HEK293T (cell line): ENCODE measurements around the gene LMX1B.

Experiments
- ARNT ChIP-seq: fragments of 450-650 bp; IDR thresholded peaks from 2 replicates; pipeline ENCODE4 v1.6.1; 2017; ENCODE audit warnings: mild to moderate bottlenecking
- BHLHE40 ChIP-seq: fragments of 450-650 bp; IDR thresholded peaks from 2 replicates; pipeline ENCODE4 v1.6.1; 2016; ENCODE audit warnings: mild to moderate bottlenecking, moderate library complexity, borderline replicate concordance
- ELF4 ChIP-seq: fragments of 450-650 bp; IDR thresholded peaks from 2 replicates; pipeline ENCODE4 v1.6.1; 2017; ENCODE audit warnings: antibody characterized with exemption
- FOXK2 ChIP-seq: fragments of 450-650 bp; IDR thresholded peaks from 2 replicates; pipeline ENCODE4 v1.6.1; 2016; ENCODE audit warnings: mild to moderate bottlenecking
- FOXM1 ChIP-seq: fragments of 450-650 bp; IDR thresholded peaks from 2 replicates; pipeline ENCODE4 v1.6.1; 2017; ENCODE audit warnings: mild to moderate bottlenecking, borderline replicate concordance
- NFRKB ChIP-seq: fragments of 450-650 bp; IDR thresholded peaks from 2 replicates; pipeline ENCODE4 v1.6.1; 2016; ENCODE audit warnings: mild to moderate bottlenecking, moderate library complexity
- PKNOX1 ChIP-seq: fragments of 450-650 bp; IDR thresholded peaks from 2 replicates; pipeline ENCODE4 v1.6.1; 2016
- SP1 ChIP-seq: fragments of 450-650 bp; IDR thresholded peaks from 2 replicates; pipeline ENCODE4 v1.6.1; 2017
- ZNF384 ChIP-seq: fragments of 450-650 bp; IDR thresholded peaks from 2 replicates; pipeline ENCODE4 v1.6.1; 2016

- TF ChIP-seq ELF4 (no peak), FOXK2 (no peak), PKNOX1 (no peak), ARNT (no peak), SP1 (no peak), BHLHE40 (no peak), FOXM1 (no peak), NFRKB (no peak), ZNF384 (no peak)
These were observed 74.9 kb downstream of the LMX1B start for GRCh38 chr9:126688617-126689016.
